AML-193 (cell line): ENCODE measurements around the gene EPHB1.

Source experiments
- DNase-seq, 2 experiments: peaks; one replicate each; lab custom pipeline; 2025; lab: John Stamatoyannopoulos, UW

EPHB1 gene

DNA sequence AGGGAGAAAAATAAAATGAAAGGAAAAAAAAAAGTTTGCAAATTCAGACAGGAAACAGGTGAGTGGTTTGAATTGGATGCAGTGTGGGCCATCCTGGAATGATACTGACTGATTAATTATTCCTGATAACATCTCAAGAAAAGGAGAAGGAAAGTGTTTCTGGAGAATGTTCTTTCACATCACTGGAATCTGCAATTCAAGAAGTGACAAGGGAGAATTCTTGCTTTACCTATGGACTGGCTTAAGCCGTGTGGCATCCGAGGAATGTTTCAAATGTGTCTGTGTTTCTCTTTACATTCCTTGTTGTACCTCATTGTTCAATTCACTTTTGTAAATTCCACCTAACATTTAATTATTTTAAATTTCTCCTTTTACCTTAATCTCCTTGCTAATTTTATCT lies 465.0 kb downstream of the EPHB1 start:
- no peak for DNase-seq

GRCh38 chr3:135261214-135261775 lies 466.2 kb downstream of the EPHB1 start:
- no peak for DNase-seq

- DNase-seq: no peak
Observed at GRCh38 chr3:135261916-135262315, 466.9 kb downstream of the EPHB1 start.

- no peak for DNase-seq
Observed at GRCh38 chr3:135262441-135262840, 467.4 kb downstream of the EPHB1 start.

DNA sequence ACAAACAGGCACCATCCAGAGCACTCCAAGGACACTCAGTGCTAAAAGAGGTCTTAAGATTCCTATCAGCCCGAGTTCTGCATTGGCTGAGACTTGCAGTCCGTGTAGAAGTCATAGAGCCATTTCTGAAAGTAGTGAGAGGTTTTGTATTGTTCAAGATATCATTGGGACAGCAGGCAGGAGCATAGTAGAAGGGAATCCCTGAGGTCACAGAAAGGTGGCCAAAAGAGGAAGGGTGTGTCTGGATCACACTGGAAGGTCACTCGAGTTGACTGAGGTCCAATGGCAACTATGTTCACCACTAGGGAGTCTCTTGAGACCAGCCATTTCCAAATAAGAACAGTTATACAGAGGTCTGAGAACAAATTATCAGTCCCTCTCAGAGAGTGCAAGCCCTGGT lies 468.3 kb downstream of the EPHB1 start:
- no peak for DNase-seq

- DNase-seq: no peak
Observed at GRCh38 chr3:135267487-135267886, 472.4 kb downstream of the EPHB1 start.

GRCh38 chr3:135268941-135269532 lies 474.0 kb downstream of the EPHB1 start:
- DNase-seq: no peak

- no peak for DNase-seq
Observed at GRCh38 chr3:135271177-135272025, 476.3 kb downstream of the EPHB1 start.

- DNase-seq: no peak
Observed at GRCh38 chr3:135272026-135272669, 477.1 kb downstream of the EPHB1 start.

GRCh38 chr3:135292162-135292561 lies 497.1 kb downstream of the EPHB1 start:
- no peak for DNase-seq

DNA sequence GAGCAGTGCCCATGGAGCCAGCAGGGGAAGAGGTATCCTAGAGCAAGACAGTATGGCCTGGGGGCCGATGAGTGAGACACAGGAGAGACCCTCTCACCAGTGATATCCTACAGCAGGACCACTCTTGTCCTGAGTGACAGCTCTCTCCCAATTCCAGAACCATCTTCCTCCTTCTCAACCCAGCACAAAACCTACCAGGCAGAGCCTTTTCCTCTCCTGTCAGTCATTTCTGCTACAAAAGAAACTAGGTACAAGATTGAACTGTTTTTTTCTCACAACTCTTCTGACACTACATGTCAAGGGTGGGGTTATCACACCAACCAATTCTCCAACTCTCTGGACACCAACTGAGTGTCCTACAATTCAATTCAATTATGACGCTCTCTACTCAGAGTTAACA lies 506.6 kb downstream of the EPHB1 start:
- DNase-seq: no peak

- no peak for DNase-seq
Observed at GRCh38 chr3:135304378-135304777, 509.3 kb downstream of the EPHB1 start.
